K562 (cell line): ENCODE measurements around the gene CNIH4. TPM values are rescaled to one million over a fixed set of nuclear protein-coding genes. Genes with fewer than 3 reads are reported as not detected.

ENCODE experiments used
- CHAMP1 ChIP-seq: fragments of 450-650 bp; IDR thresholded peaks from 2 replicates; pipeline ENCODE4 v1.6.1; 2016; ENCODE audit warnings: mild to moderate bottlenecking
- E2F6 ChIP-seq, 2 experiments: IDR thresholded peaks; 2 replicates each; pipeline ENCODE4 v1.6.1; 2011; ENCODE audit warnings: borderline replicate concordance in 1 of 2, control low read depth in 1 of 2, low read depth in 1 of 2, low read length in 1 of 2, mild to moderate bottlenecking in 1 of 2, mixed read lengths in 1 of 2, moderate library complexity in 1 of 2; ENCODE audit not compliant: insufficient read depth in 1 of 2, insufficient read length in 1 of 2, poor library complexity in 1 of 2, severe bottlenecking in 1 of 2; ENCODE audit errors: extremely low read depth in 1 of 2
- ETV6 ChIP-seq, 3 experiments: fragments of 150-350 bp in 1 of 3; sonication (generic) in 1 of 3; formaldehyde crosslinking in 1 of 3; IDR thresholded peaks; 2 replicates each; pipeline versions ENCODE4 v1.6.1 to v1.8.0; 2014 to 2022; ENCODE audit warnings: borderline replicate concordance in 2 of 3, low read depth in 2 of 3, antibody characterized with exemption in 1 of 3, low read length in 1 of 3, mild to moderate bottlenecking in 1 of 3, missing genetic modification reagents in 1 of 3
- FOXP1 ChIP-seq: sonication (generic); formaldehyde crosslinking; IDR thresholded peaks from 2 replicates; pipeline ENCODE4 v1.8.0; 2022; ENCODE audit warnings: mild to moderate bottlenecking, missing genetic modification reagents
- GABPB1 ChIP-seq: sonication (generic); formaldehyde crosslinking; IDR thresholded peaks from 2 replicates; pipeline ENCODE4 v1.8.0; 2022; ENCODE audit warnings: mild to moderate bottlenecking, missing genetic modification reagents
- HMGXB4 ChIP-seq: sonication (generic); formaldehyde crosslinking; IDR thresholded peaks from 2 replicates; pipeline ENCODE4 v1.8.1; 2023; ENCODE audit warnings: mild to moderate bottlenecking, missing genetic modification reagents
- MAFF ChIP-seq: IDR thresholded peaks from 2 replicates; pipeline ENCODE4 v1.6.1; 2012; ENCODE audit warnings: low read length, improper control_type of control experiment
- NONO ChIP-seq, 2 experiments: fragments of 200-400 bp in 1 of 2; fragments of 450-650 bp in 1 of 2; formaldehyde crosslinking in 1 of 2; IDR thresholded peaks; 2 replicates each; pipeline ENCODE4 v1.6.1; 2017; ENCODE audit warnings: low read depth in 2 of 2, mild to moderate bottlenecking in 2 of 2, moderate library complexity in 2 of 2, low read length in 1 of 2
- NR1H2 ChIP-seq: sonication (generic); formaldehyde crosslinking; IDR thresholded peaks from 2 replicates; pipeline ENCODE4 v1.4.0; 2020; ENCODE audit warnings: mild to moderate bottlenecking, missing genetic modification reagents
- RFX7 ChIP-seq: fragments of 250-450 bp; sonication (Bioruptor Pico); IDR thresholded peaks from 2 replicates; pipeline ENCODE4 v1.5.1; 2021; ENCODE audit warnings: mild to moderate bottlenecking
- SMARCA5 ChIP-seq: fragments of 450-650 bp; IDR thresholded peaks from 2 replicates; pipeline ENCODE4 v1.6.1; 2016
- SRSF7 ChIP-seq: fragments of 200-400 bp; formaldehyde crosslinking; optimal IDR thresholded peaks from 2 replicates; pipeline ENCODE3; 2017; ENCODE audit warnings: mild to moderate bottlenecking, low read depth, low read length
- TEAD4 ChIP-seq, 2 experiments: sonication (generic) in 1 of 2; formaldehyde crosslinking in 1 of 2; IDR thresholded peaks; 2 replicates each; pipeline versions ENCODE4 v1.6.1 to v1.8.0; 2012 to 2022; ENCODE audit warnings: borderline replicate concordance in 1 of 2, inconsistent platforms in 1 of 2, low read length in 1 of 2, mild to moderate bottlenecking in 1 of 2, missing genetic modification reagents in 1 of 2
- ZBTB12 ChIP-seq: fragments of 250-450 bp; sonication (Bioruptor Pico); IDR thresholded peaks from 2 replicates; pipeline ENCODE4 v1.4.0; 2020
- ZNF354B ChIP-seq: fragments of 250-450 bp; sonication (Bioruptor Pico); IDR thresholded peaks from 2 replicates; pipeline ENCODE4 v1.4.0; 2020
- ZNF717 ChIP-seq: fragments of 250-450 bp; sonication (Bioruptor Pico); IDR thresholded peaks from 2 replicates; pipeline ENCODE4 v1.5.0; 2021
- ZNF766 ChIP-seq: fragments of 200-800 bp; sonication (Bioruptor generic); conservative IDR thresholded peaks from 2 replicates; pipeline ENCODE4 v1.6.1; 2016; ENCODE audit warnings: missing genetic modification characterization, missing compliant biosample characterization
- ZNF830 ChIP-seq: fragments of 250-450 bp; sonication (Bioruptor Pico); IDR thresholded peaks from 2 replicates; pipeline ENCODE4 v1.5.0; 2021; ENCODE audit warnings: mild to moderate bottlenecking
- polyA plus RNA-seq, 8 experiments: library from polyadenylated mRNA; depleted of rRNA in 4 of 8; stranded (reverse) in 5 of 8; unstranded in 3 of 8; fragments of >200 nt; fragmentation: Nextera tagmentation in 2 of 8; fragmentation: Illumina TruSeq in 1 of 8; extraction: Ambion mirVana in 2 of 8; extraction: Trizol in 1 of 8; gene quantifications; 2 replicates each; pipeline versions ENCODE4 v1.2.1 to v1.2.3, GENCODE V29; 2011 to 2014; ENCODE audit warnings: inconsistent platforms in 1 of 8, missing spikeins in 1 of 8
- total RNA-seq, 7 experiments: library from RNA; depleted of rRNA in 6 of 7; stranded (reverse); fragments of >200 nt in 6 of 7; fragmentation: Illumina TruSeq in 2 of 7; extraction: Trizol in 2 of 7; gene quantifications; 2 replicates each; pipeline versions ENCODE4 v1.2.1 to v1.2.3, GENCODE V29; 2011 to 2021; ENCODE audit warnings: low replicate concordance in 1 of 7

CNIH4 gene
- total and polyA plus RNA-seq, 9 of the 15 experiments (the other 6 are each of a cell fraction or from before 2014, with no cell fraction given): 41.3 to 266 (median 61.1) TPM

GRCh38 chr1:224356685-224357625 lies at the start of gene CNIH4 (continued):
- TF ChIP-seq NONO (IDR thresholded peaks at IDR 0.05; ENCODE audit: low read depth in 2 of 2, low read length in 1 of 2) (peak in 1 of 2 experiments; percentile 56; a peak in 2 of 4 replicates), SMARCA5 (no peak), RFX7 (no peak), CHAMP1 (no peak), FOXP1 (CRISPR knock-in tag) (no peak; the same call in 1 of the 2 replicates), ETV6 (IDR thresholded peaks at IDR 0.05; ENCODE audit: borderline replicate concordance in 1 of 2, low read depth in 2 of 2, low read length in 1 of 2) (no peak), ETV6 (CRISPR knock-in tag; IDR thresholded peaks at IDR 0.05; ENCODE audit: borderline replicate concordance) (no peak), ZBTB12 (CRISPR knock-in tag) (no peak; the same call in 1 of the 2 replicates), ZNF830 (CRISPR knock-in tag) (no peak), ZNF717 (CRISPR knock-in tag) (no peak), MAFF (no peak), E2F6 (IDR thresholded peaks at IDR 0.05; ENCODE audit: borderline replicate concordance in 1 of 2, extremely low read depth in 1 of 2, insufficient read depth in 1 of 2, insufficient read length in 1 of 2, low read depth in 1 of 2, low read length in 1 of 2, poor library complexity in 1 of 2, severe bottlenecking in 1 of 2) (peak in 1 of 2 experiments; percentile 65), ZNF766 (no peak; the same call in 1 of the 2 replicates), HMGXB4 (CRISPR knock-in tag) (no peak), SRSF7 (no peak), ZNF354B (no peak), GABPB1 (CRISPR knock-in tag) (peak; percentile 61; the same call in 1 of the 2 replicates), NR1H2 (CRISPR knock-in tag) (0 out of 2 replicates have a peak, but pooled peaks have one; percentile 12), TEAD4 (IDR thresholded peaks at IDR 0.05; ENCODE audit: low read length) (peak; percentile 43; the same call in 1 of the 2 replicates), TEAD4 (CRISPR knock-in tag; IDR thresholded peaks at IDR 0.05; ENCODE audit: borderline replicate concordance) (no peak; the same call in 1 of the 2 replicates)
